Kidney (tissue), 14 donors: Measurements from ENCODE around the gene MED13L. TPM values are rescaled to one million over a fixed set of nuclear protein-coding genes. Genes with fewer than 3 reads are reported as not detected.
A peak's percentile ranks its signal among the peaks of the same experiment; 100 is the strongest.

Experiments used
- DNase-seq, 5 donors: peaks; one replicate each; pipeline ENCODE4 v3.0.0-alpha.2; 2013 to 2020
- FAIRE-seq: peaks from 2 replicates; lab custom pipeline; 2012; peaks lifted over from hg19 to GRCh38; lab: Jason Lieb, UNC
- H3K27ac ChIP-seq, 2 donors: one replicate each; pipeline ENCODE4 v1.7.0; 2013; ENCODE audit warnings: low read depth in 2 of 2, low read length in 2 of 2, inconsistent platforms in 1 of 2
- H3K27me3 ChIP-seq: one replicate; pipeline ENCODE4 v1.7.1; 2013; ENCODE audit warnings: low read length, inconsistent platforms; ENCODE audit not compliant: control insufficient read depth, insufficient read depth
- H3K36me3 ChIP-seq, 3 donors: one replicate each; pipeline versions ENCODE4 v1.7.0 to v1.7.1; 2013; ENCODE audit warnings: low read length in 3 of 3, control low read depth in 1 of 3, inconsistent platforms in 1 of 3; ENCODE audit not compliant: insufficient read depth in 3 of 3, control insufficient read depth in 2 of 3
- H3K4me1 ChIP-seq, 3 donors: one replicate each; pipeline versions ENCODE4 v1.7.0 to v1.7.1; 2013; ENCODE audit warnings: low read length in 3 of 3, inconsistent platforms in 1 of 3, low read depth in 1 of 3; ENCODE audit not compliant: control insufficient read depth in 2 of 3, insufficient read depth in 2 of 3
- H3K4me3 ChIP-seq, 3 donors: one replicate each; pipeline versions ENCODE4 v1.7.0 to v1.8.1; 2013; ENCODE audit warnings: low read length in 3 of 3, control low read depth in 1 of 3, inconsistent platforms in 1 of 3
- H3K9ac ChIP-seq, 3 donors: one replicate each; pipeline versions ENCODE4 v1.7.0 to v1.7.1; 2013; ENCODE audit warnings: low read length in 3 of 3, control low read depth in 1 of 3, inconsistent platforms in 1 of 3
- H3K9me3 ChIP-seq, 3 donors: one replicate each; pipeline versions ENCODE4 v1.7.0 to v1.7.1; 2013; ENCODE audit warnings: low read length in 3 of 3, control low read depth in 1 of 3, inconsistent platforms in 1 of 3; ENCODE audit not compliant: control insufficient read depth in 2 of 3, insufficient read depth in 1 of 3
- CTCF ChIP-seq: IDR thresholded peaks from 3 replicates; pipeline ENCODE4 v1.5.1; 2012; ENCODE audit warnings: mild to moderate bottlenecking, moderate library complexity, borderline replicate concordance; ENCODE audit not compliant: insufficient read depth; ENCODE audit errors: extremely low read depth
- intact Hi-C: fragments of 100-400 bp; cut with DNase I; formaldehyde crosslinking; loops from one replicate; pipeline ENCODE4 v1.11.1; 2022
- polyA plus RNA-seq: library from polyadenylated mRNA; stranded (reverse); fragments of 350-450 nt; fragmentation: Illumina TruSeq; extraction: RNeasy Lipid Tissue Mini Kit (QIAGEN cat#74804); gene quantifications from one replicate; pipeline ENCODE4 v1.2.3, GENCODE V29; 2014; ENCODE audit warnings: low read depth, low replicate concordance; ENCODE audit not compliant: insufficient read depth
- total RNA-seq: library from RNA; stranded (reverse); fragmentation: NEBNext Ultra II Directional; extraction: Animal tissue kit (Norgen Biotek cat#: 25700); gene quantifications from one replicate; pipeline ENCODE4 v1.2.1, GENCODE V29; 2021
- donor health status: control.
- donor health status: control.
- donor health status: control.
- donor health status: control.
- donor health status: control.
- donor health status: DM: yes; HTN: yes; CAD: no.
- donor health status: Normal renal cell carcinoma (clear cell type).

MED13L gene
- total and polyA plus RNA-seq, 2 donors from 2014 or later, result 7.1 to 153 TPM

- DNase-seq (peak in 2 of 5 donors; percentile 23 to 33), FAIRE-seq (no peak)
- intact Hi-C loops, result no loop called here
- H3K36me3 ChIP-seq, result no peaks in the 10 kb centered on the region
- H3K27ac ChIP-seq, result no peak overlapping the region
- H3K9me3 ChIP-seq, result no peaks in the 10 kb centered on the region
- peaks cover 0 to 10% (median 0%) of the 10 kb centered on the region in 3 donors for H3K4me1 ChIP-seq
- H3K4me3 ChIP-seq, result no peak overlapping the region
- H3K9ac ChIP-seq, result no peak overlapping the region
- H3K27me3 ChIP-seq, result no peaks in the 10 kb centered on the region
- TF ChIP-seq CTCF, result no peak
Measured at GRCh38 chr12:116087962-116088361, 189.5 kb downstream of the MED13L start.

- no peak for TF ChIP-seq CTCF
- no peak for DNase-seq
- Histone ChIP-seq H3K27ac (no peak overlapping the region), H3K27me3 (no peaks in the 10 kb centered on the region), H3K36me3 (no peaks in the 10 kb centered on the region), H3K4me3 (no peak overlapping the region), H3K4me1 (peaks cover 0 to 10% (median 0%) of the 10 kb centered on the region in 3 donors), H3K9me3 (no peaks in the 10 kb centered on the region), H3K9ac (no peak overlapping the region)
- intact Hi-C loops, result no loop called here
- no peak for FAIRE-seq
Measured at GRCh38 chr12:116087399-116087798, 190.1 kb downstream of the MED13L start.

GRCh38 chr12:116080415-116080814 is 197.1 kb downstream of the MED13L start:
- H3K4me1 ChIP-seq, result no peaks in the 10 kb centered on the region
- no peaks in the 10 kb centered on the region for H3K36me3 ChIP-seq
- intact Hi-C loops, result no loop called here
- FAIRE-seq, result no peak
- H3K27me3 ChIP-seq, result no peaks in the 10 kb centered on the region
- DNase-seq, result no peak
- no peak overlapping the region for H3K27ac ChIP-seq
- no peak for TF ChIP-seq CTCF
- no peak overlapping the region for H3K9ac ChIP-seq
- H3K9me3 ChIP-seq, result no peaks in the 10 kb centered on the region
- H3K4me3 ChIP-seq, result no peak overlapping the region

GRCh38 chr12:116078396-116078795 is 199.1 kb downstream of the MED13L start:
- no peaks in the 10 kb centered on the region for H3K4me1 ChIP-seq
- FAIRE-seq (no peak), DNase-seq (no peak)
- TF ChIP-seq CTCF, result no peak
- intact Hi-C loops, result no loop called here
- H3K36me3 ChIP-seq, result no peaks in the 10 kb centered on the region
- H3K4me3 ChIP-seq, result no peak overlapping the region
- no peaks in the 10 kb centered on the region for H3K9me3 ChIP-seq
- H3K9ac ChIP-seq, result no peak overlapping the region
- no peaks in the 10 kb centered on the region for H3K27me3 ChIP-seq
- H3K27ac ChIP-seq, result no peak overlapping the region
